Endothelial cell of umbilical vein (primary cell): ENCODE results near the gene SMAD3. TPM values are rescaled to one million over a fixed set of nuclear protein-coding genes. Genes with fewer than 3 reads are reported as not detected.

ENCODE experiments used
- BruUV-seq: library from RNA; stranded (reverse); fragments of 400-500 nt; replicated peaks from 2 replicates; lab custom pipeline; 2021; lab: Mats Ljungman, UMichigan
- CTCF ChIA-PET: fragments of 300-600, 350-600 bp; sonication (Branson Sonifier 250); formaldehyde crosslinking; loops from one replicate; lab custom pipeline; 2021; ENCODE audit warnings: antibody characterized with exemption, inconsistent platforms; lab: Charles Lee
- POLR2A ChIA-PET: fragments of 300-600, 350-600 bp; sonication (Branson Sonifier 250); formaldehyde crosslinking; loops from one replicate; lab custom pipeline; 2021; ENCODE audit warnings: antibody characterized with exemption, inconsistent platforms; lab: Charles Lee
- DNase-seq: peaks from one replicate; pipeline ENCODE4 v3.0.0-alpha.2; 2011; ENCODE audit warnings: low read depth, low spot score
- FAIRE-seq: peaks from 2 replicates; lab custom pipeline; 2011; peaks lifted over from hg19 to GRCh38; lab: Jason Lieb, UNC
- H2AFZ ChIP-seq: 2 replicates; pipeline ENCODE4 v1.6.0; 2012; ENCODE audit warnings: low read depth, low read length, control low read depth, inconsistent platforms
- H3K27ac ChIP-seq: 2 replicates; pipeline ENCODE4 v1.5.1; 2011; ENCODE audit warnings: low read depth, mild to moderate bottlenecking, control low read depth, low read length, moderate library complexity; ENCODE audit not compliant: insufficient read depth
- H3K27me3 ChIP-seq, 2 experiments: 2 replicates each; pipeline versions ENCODE4 v1.6.0 to v1.6.1; 2011; ENCODE audit warnings: low read length in 2 of 2, mixed read lengths in 1 of 2; ENCODE audit not compliant: control insufficient read depth in 2 of 2, insufficient read depth in 2 of 2
- H3K36me3 ChIP-seq, 2 experiments: 2 replicates in 1 of 2; 3 replicates in 1 of 2; pipeline ENCODE4 v1.5.1; 2011; ENCODE audit warnings: low read length in 2 of 2, mild to moderate bottlenecking in 1 of 2, moderate library complexity in 1 of 2; ENCODE audit not compliant: control insufficient read depth in 2 of 2, insufficient read depth in 2 of 2; ENCODE audit errors: extremely low read depth in 1 of 2
- H3K4me1 ChIP-seq: 3 replicates; pipeline ENCODE4 v1.5.1; 2011; ENCODE audit warnings: mild to moderate bottlenecking, low read length; ENCODE audit not compliant: control insufficient read depth, insufficient read depth; ENCODE audit errors: extremely low read depth
- H3K4me2 ChIP-seq: 2 replicates; pipeline ENCODE4 v1.6.1; 2011; ENCODE audit warnings: low read length, control low read depth, mixed read lengths; ENCODE audit not compliant: insufficient read depth
- H3K4me3 ChIP-seq, 3 experiments: fragments of 200-600 bp in 1 of 3; sonication (generic), shearing (Covaris generic) in 1 of 3; replicated peaks in 1 of 3; 2 replicates each; pipeline ENCODE4 v1.5.1; 2011 to 2016; ENCODE audit warnings: control low read depth in 3 of 3, low read length in 3 of 3, mild to moderate bottlenecking in 2 of 3, inconsistent platforms in 1 of 3, low read depth in 1 of 3, moderate library complexity in 1 of 3; ENCODE audit not compliant: insufficient read depth in 1 of 3
- H3K79me2 ChIP-seq: 2 replicates; pipeline ENCODE4 v1.6.0; 2012; ENCODE audit warnings: low read length, inconsistent platforms; ENCODE audit not compliant: control insufficient read depth, insufficient read depth
- H3K9ac ChIP-seq: replicated peaks from 2 replicates; pipeline ENCODE3; 2011; ENCODE audit warnings: low read length, control low read depth; ENCODE audit not compliant: insufficient read depth; ENCODE audit errors: extremely low read depth
- H3K9me1 ChIP-seq: replicated peaks from 3 replicates; pipeline ENCODE4 v1.6.0; 2011; ENCODE audit warnings: mild to moderate bottlenecking, low read length; ENCODE audit not compliant: control insufficient read depth, insufficient read depth; ENCODE audit errors: extremely low read depth
- H3K9me3 ChIP-seq: replicated peaks from 2 replicates; pipeline ENCODE4 v1.5.1; 2012; ENCODE audit warnings: low read length, inconsistent platforms; ENCODE audit not compliant: control insufficient read depth, insufficient read depth
- H4K20me1 ChIP-seq: replicated peaks from 2 replicates; pipeline ENCODE3; 2011; ENCODE audit warnings: mild to moderate bottlenecking, low read length; ENCODE audit not compliant: control insufficient read depth, insufficient read depth; ENCODE audit errors: extremely low read depth
- CTCF ChIP-seq, 2 donors: IDR thresholded peaks; 1 replicate in 1 of 2; 2 replicates in 1 of 2; pipeline ENCODE4 v1.5.1; 2011; ENCODE audit warnings: low read length in 2 of 2, mild to moderate bottlenecking in 2 of 2, moderate library complexity in 2 of 2, control low read depth in 1 of 2, inconsistent platforms in 1 of 2, low read depth in 1 of 2; ENCODE audit not compliant: insufficient read depth in 1 of 2; ENCODE audit errors: extremely low read depth in 1 of 2
- EZH2 ChIP-seq: IDR thresholded peaks from 2 replicates; pipeline ENCODE4 v1.6.1; 2012; ENCODE audit warnings: borderline replicate concordance, low read depth, mild to moderate bottlenecking, moderate library complexity, low read length, inconsistent platforms; ENCODE audit not compliant: severe bottlenecking
- FOS ChIP-seq: IDR thresholded peaks from 2 replicates; pipeline ENCODE4 v1.6.1; 2011; ENCODE audit warnings: mild to moderate bottlenecking, low read length, moderate library complexity, borderline replicate concordance; ENCODE audit not compliant: insufficient read depth
- GATA2 ChIP-seq: IDR thresholded peaks from 2 replicates; pipeline ENCODE4 v1.7.0; 2011; ENCODE audit warnings: low read depth, mild to moderate bottlenecking, moderate library complexity, mixed read lengths, low read length; ENCODE audit not compliant: insufficient read length, insufficient read depth
- JUN ChIP-seq: IDR thresholded peaks from 2 replicates; pipeline ENCODE4 v1.6.1; 2011; ENCODE audit warnings: borderline replicate concordance, low read depth; ENCODE audit not compliant: insufficient read length, insufficient read depth
- MAX ChIP-seq: IDR thresholded peaks from 2 replicates; pipeline ENCODE4 v1.6.1; 2011; ENCODE audit not compliant: insufficient read depth, insufficient read length
- MYC ChIP-seq: IDR thresholded peaks from one replicate; pipeline ENCODE4 v1.6.1; 2011; ENCODE audit warnings: mild to moderate bottlenecking, low read depth, low read length
- POLR2A ChIP-seq: IDR thresholded peaks from 2 replicates; pipeline ENCODE4 v1.6.1; 2012; ENCODE audit warnings: low read depth, mild to moderate bottlenecking, control low read depth, low read length
- POLR2AphosphoS5 ChIP-seq: IDR thresholded peaks from 2 replicates; pipeline ENCODE4 v1.6.1; 2012; ENCODE audit warnings: low read depth, mild to moderate bottlenecking, control low read depth, low read length, moderate library complexity; ENCODE audit not compliant: insufficient read depth
- dilution Hi-C: fragments of 300-500 bp; cut with MboI; formaldehyde crosslinking; loops from one replicate; pipeline ENCODE4 v1.15.0; 2019; ENCODE audit warnings: low sequenced_read_pairs; ENCODE audit not compliant: extremely low pct_ligation_motif_present
- intact Hi-C: fragments of 100-400 bp; cut with micrococcal nuclease; formaldehyde crosslinking; loops from one replicate; pipeline ENCODE4 v1.10.0; 2022
- polyA plus RNA-seq, 4 experiments: library from polyadenylated mRNA; depleted of rRNA in 3 of 4; stranded (reverse) in 3 of 4; unstranded in 1 of 4; fragments of >200 nt; gene quantifications; 2 replicates each; pipeline versions ENCODE4 v1.2.1 to v1.2.3, GENCODE V29; 2011 to 2012; ENCODE audit warnings: missing spikeins in 1 of 4
- total RNA-seq: library from RNA; stranded (reverse); gene quantifications from 2 replicates; pipeline ENCODE4 v1.2.3, GENCODE V29; 2021

SMAD3 gene
- total and polyA plus RNA-seq, 2 donors (not counting 3 experiments of a cell fraction or from before 2014, with no cell fraction given): 56.4 to 88.2 TPM

DNA sequence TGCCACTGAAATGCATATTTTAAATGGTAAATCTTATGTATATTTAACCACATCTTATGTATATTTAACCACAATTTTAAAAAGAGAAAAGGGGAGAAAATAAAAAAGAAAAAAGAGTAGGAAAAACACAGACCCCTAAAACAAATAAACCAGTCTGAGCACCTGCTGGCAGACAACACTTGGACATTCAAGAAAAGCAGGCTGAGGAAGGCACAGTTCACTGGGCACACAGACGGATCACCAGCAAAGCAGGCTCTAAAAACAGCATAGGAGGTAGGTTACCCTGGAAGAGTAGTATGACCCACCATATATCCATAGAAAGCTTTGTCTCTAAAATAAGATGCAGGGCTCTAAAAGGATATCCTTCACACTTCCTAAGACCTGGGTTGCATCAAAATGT lies 162.0 kb downstream of the SMAD3 start:
- no TSS peak for BruUV-seq
- dilution Hi-C loops: no loop called here

More for the DNA sequence above, 162.0 kb downstream of the SMAD3 start:
- H3K4me2 ChIP-seq: no peak overlapping the region
- H3K4me1 ChIP-seq: no peaks in the 10 kb centered on the region
- no peaks in the 10 kb centered on the region for H3K9me3 ChIP-seq
- H3K27me3 ChIP-seq: no peaks in the 10 kb centered on the region
- DNase-seq (no peak), FAIRE-seq (no peak)
- H3K4me3 ChIP-seq: no peak overlapping the region
- no peak overlapping the region for H2AFZ ChIP-seq
- ChIA-PET CTCF (no interaction called here), POLR2A (no interaction called here)
- H4K20me1 ChIP-seq: no peaks in the 10 kb centered on the region
- no peak overlapping the region for H3K9ac ChIP-seq
- H3K79me2 ChIP-seq: no peaks in the 10 kb centered on the region
- no peaks in the 10 kb centered on the region for H3K9me1 ChIP-seq
- intact Hi-C loops: no loop called here
- TF ChIP-seq MAX: no peak
- no peak for TF ChIP-seq POLR2A
- TF ChIP-seq JUN: no peak
- no peak for TF ChIP-seq MYC
- no peak for TF ChIP-seq POLR2AphosphoS5
- no peak for TF ChIP-seq EZH2
- TF ChIP-seq FOS: no peak
- no peak for TF ChIP-seq CTCF (IDR thresholded peaks at IDR 0.05; ENCODE audit: extremely low read depth in 1 of 2, insufficient read depth in 1 of 2, low read depth in 1 of 2, low read length in 2 of 2)
- TF ChIP-seq GATA2: no peak
- H3K36me3 ChIP-seq: peaks cover 8 to 9% of the 10 kb centered on the region in 2 experiments
- H3K27ac ChIP-seq: no peak overlapping the region
